Measurements from ENCODE around the gene BNIP1. TPM values are rescaled to one million over a fixed set of nuclear protein-coding genes. Genes with fewer than 3 reads are reported as not detected.

BNIP1 gene
- total RNA-seq, 3 donors from 2014 or later = 31.1 to 33.4 (median 31.7) TPM

DNA sequence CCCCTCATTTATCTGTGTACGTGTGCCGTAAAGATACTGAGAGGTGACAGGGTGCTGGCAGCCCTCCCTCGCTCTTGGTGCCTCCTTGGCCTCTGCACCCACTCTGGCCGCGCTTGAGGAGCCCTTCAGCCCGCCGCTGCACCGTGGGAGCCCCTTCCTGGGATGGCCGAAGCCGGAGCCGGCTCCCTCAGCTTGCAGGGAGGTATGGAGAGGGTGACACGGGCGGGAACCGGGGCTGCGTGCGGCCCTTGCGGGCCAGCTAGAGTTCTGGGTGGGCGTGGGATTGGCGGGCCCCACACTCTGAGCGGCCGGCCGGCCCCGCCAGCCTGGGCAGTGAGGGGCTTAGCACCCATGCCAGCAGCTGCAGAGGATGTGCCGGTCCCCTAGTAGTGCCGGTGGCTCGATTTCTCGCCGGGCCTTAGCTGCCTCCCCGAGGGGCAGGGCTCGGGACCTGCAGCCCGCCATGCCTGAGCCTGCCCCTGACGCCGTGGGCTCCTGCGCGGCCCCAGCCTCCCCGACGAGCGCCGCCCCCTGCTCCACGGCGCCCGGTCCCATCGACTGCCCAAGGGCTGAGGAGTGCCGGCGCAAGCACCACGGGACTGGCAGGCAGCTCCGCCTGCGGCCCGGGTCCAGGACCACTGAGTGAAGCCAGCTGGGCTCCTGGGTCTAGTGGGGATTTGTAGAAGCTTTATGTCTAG, 69.1 kb downstream of the BNIP1 start:
- DNase-seq (no peak), ATAC-seq (no peak)
- Mint-ChIP-seq H3K4me1 (ENCODE audit: low read depth) (no peaks in the 10 kb centered on the region), H3K36me3 (ENCODE audit: insufficient read depth) (no peaks in the 10 kb centered on the region), H3K9me3 (peaks cover 4% of the 10 kb centered on the region), H3K27me3 (ENCODE audit: low read depth) (peaks cover 25% of the 10 kb centered on the region), H3K4me3 (no peak overlapping the region)

Other genes with a start within 250 kb of the BNIP1 start
- gene RPL26L1, start 185.1 kb upstream of the BNIP1 start, total RNA-seq = 100 to 1,000 TPM in 1 of 3 donors, 10 to 100 TPM in 2; 89.6 to 105 (median 95.3) TPM
- 100 to 1,000 TPM; 196 to 234 (median 209) TPM for gene ATP6V0E1, start 160.8 kb upstream of the BNIP1 start, total RNA-seq
- 10 to 100 TPM in 2 of 3 donors, 1 to 10 TPM in 1; 7.2 to 11.7 (median 10.1) TPM for gene CREBRF, start 88.2 kb upstream of the BNIP1 start, total RNA-seq
- gene NKX2-5, start 90.7 kb downstream of the BNIP1 start, total RNA-seq = not detected
- gene STC2, start 183.9 kb downstream of the BNIP1 start, total RNA-seq = 1 to 10 TPM; 3.2 to 7.1 (median 4.1) TPM